IMR-90 (cell line): Measurements from ENCODE around the gene CFAP45. TPM values are rescaled to one million over a fixed set of nuclear protein-coding genes. Genes with fewer than 3 reads are reported as not detected.

ENCODE experiments used
- ATAC-seq: fragments of 200-7000 bp; cut with Tn5 transposase; 2 replicates; pipeline ENCODE4 v1.9.1; 2020; ENCODE audit warnings: low read depth, mild to moderate bottlenecking, moderate library complexity
- BruUV-seq: library from RNA; stranded (reverse); fragments of 400-500 nt; replicated peaks from 2 replicates; lab custom pipeline; 2021; lab: Mats Ljungman, UMichigan
- CTCF ChIA-PET: fragments of 300-600 bp; formaldehyde crosslinking; extraction: SDS; loops from one replicate; lab custom pipeline; 2021; ENCODE audit warnings: antibody characterized with exemption; lab: Yijun Ruan, JAX
- POLR2A ChIA-PET: fragments of 300-600 bp; sonication (Branson Sonifier 250); formaldehyde crosslinking; loops from one replicate; lab custom pipeline; 2022; ENCODE audit warnings: antibody characterized with exemption; ENCODE audit not compliant: unreplicated experiment; lab: Charles Lee
- DNase-seq: peaks from one replicate; pipeline ENCODE4 v3.0.0; 2013
- H2AFZ ChIP-seq: replicated peaks from 2 replicates; pipeline ENCODE3; 2013; ENCODE audit warnings: low read length, mild to moderate bottlenecking; ENCODE audit not compliant: poor library complexity
- H2AK5ac ChIP-seq: 2 replicates; pipeline ENCODE4 v1.6.1; 2013; ENCODE audit warnings: low read depth, low read length, inconsistent platforms
- H2AK9ac ChIP-seq: replicated peaks from 2 replicates; pipeline ENCODE3; 2013; ENCODE audit warnings: mild to moderate bottlenecking, low read depth, low read length, moderate library complexity; ENCODE audit not compliant: poor library complexity
- H2BK120ac ChIP-seq: 2 replicates; pipeline ENCODE4 v1.6.1; 2013; ENCODE audit warnings: low read depth, low read length, inconsistent platforms
- H2BK15ac ChIP-seq: 3 replicates; pipeline ENCODE4 v1.6.1; 2013; ENCODE audit warnings: low read depth, low read length, inconsistent platforms
- H2BK20ac ChIP-seq: 2 replicates; pipeline ENCODE4 v1.6.1; 2013; ENCODE audit warnings: low read depth, mild to moderate bottlenecking, inconsistent platforms, low read length, moderate library complexity
- H2BK5ac ChIP-seq: 2 replicates; pipeline ENCODE4 v1.6.1; 2013; ENCODE audit warnings: mild to moderate bottlenecking, low read depth, low read length, inconsistent platforms; ENCODE audit not compliant: poor library complexity, severe bottlenecking
- H3K14ac ChIP-seq: replicated peaks from 2 replicates; pipeline ENCODE4 v1.6.1; 2013; ENCODE audit warnings: low read depth, low read length, inconsistent platforms
- H3K18ac ChIP-seq: 2 replicates; pipeline ENCODE4 v1.6.1; 2013; ENCODE audit warnings: low read depth, low read length, control low read depth
- H3K23ac ChIP-seq: 2 replicates; pipeline ENCODE4 v1.6.1; 2013; ENCODE audit warnings: low read depth, low read length, inconsistent platforms
- H3K27ac ChIP-seq: 2 replicates; pipeline ENCODE4 v1.5.1; 2013; ENCODE audit warnings: mild to moderate bottlenecking, control low read depth, low read length; ENCODE audit not compliant: insufficient read depth
- H3K27me3 ChIP-seq: 2 replicates; pipeline ENCODE4 v1.6.1; 2013; ENCODE audit warnings: low read length; ENCODE audit not compliant: control insufficient read depth, insufficient read depth
- H3K36me3 ChIP-seq: 2 replicates; pipeline ENCODE4 v1.6.1; 2013; ENCODE audit warnings: low read length, mixed read lengths; ENCODE audit not compliant: control insufficient read depth, insufficient read depth
- H3K4ac ChIP-seq: 2 replicates; pipeline ENCODE4 v1.6.1; 2013; ENCODE audit warnings: low read depth, low read length, inconsistent platforms
- H3K4me1 ChIP-seq: 2 replicates; pipeline ENCODE4 v1.6.1; 2013; ENCODE audit warnings: low read length, mixed read lengths; ENCODE audit not compliant: control insufficient read depth, insufficient read depth
- H3K4me2 ChIP-seq: 2 replicates; pipeline ENCODE4 v1.6.1; 2013; ENCODE audit warnings: low read depth, mild to moderate bottlenecking, control low read depth, low read length, moderate library complexity
- H3K4me3 ChIP-seq: 2 replicates; pipeline ENCODE4 v1.5.1; 2013; ENCODE audit warnings: low read depth, mild to moderate bottlenecking, control low read depth, low read length, moderate library complexity; ENCODE audit not compliant: insufficient read depth
- H3K56ac ChIP-seq: 2 replicates; pipeline ENCODE4 v1.6.1; 2013; ENCODE audit warnings: low read length, inconsistent platforms; ENCODE audit not compliant: insufficient read depth; ENCODE audit errors: extremely low read depth
- H3K79me1 ChIP-seq, 2 experiments: 2 replicates each; pipeline ENCODE4 v1.6.1; 2013; ENCODE audit warnings: low read length in 2 of 2, inconsistent platforms in 1 of 2, low read depth in 1 of 2
- H3K9ac ChIP-seq: 2 replicates; pipeline ENCODE4 v1.6.1; 2013; ENCODE audit warnings: low read depth, low read length, control low read depth
- H3K9me1 ChIP-seq: 2 replicates; pipeline ENCODE4 v1.6.1; 2013; ENCODE audit warnings: low read length, inconsistent platforms; ENCODE audit not compliant: insufficient read depth
- H3K9me3 ChIP-seq: 2 replicates; pipeline ENCODE4 v1.6.1; 2013; ENCODE audit warnings: low read length; ENCODE audit not compliant: control insufficient read depth, insufficient read depth
- H4K20me1 ChIP-seq: 2 replicates; pipeline ENCODE4 v1.6.1; 2013; ENCODE audit warnings: low read length, inconsistent platforms; ENCODE audit not compliant: insufficient read depth
- H4K5ac ChIP-seq: 2 replicates; pipeline ENCODE4 v1.6.1; 2013; ENCODE audit warnings: mild to moderate bottlenecking, low read depth, low read length, control low read depth
- H4K8ac ChIP-seq, 2 experiments: 2 replicates each; pipeline ENCODE4 v1.6.1; 2013; ENCODE audit warnings: low read depth in 2 of 2, low read length in 2 of 2, control low read depth in 1 of 2, inconsistent platforms in 1 of 2
- H4K91ac ChIP-seq: 2 replicates; pipeline ENCODE4 v1.6.1; 2013; ENCODE audit warnings: low read depth, low read length, inconsistent platforms; ENCODE audit not compliant: insufficient read depth
- BHLHE40 ChIP-seq: fragments of 150-350 bp; IDR thresholded peaks from 2 replicates; pipeline ENCODE4 v1.6.1; 2016; ENCODE audit warnings: mild to moderate bottlenecking, low read depth, low read length
- WGBS, 2 experiments: methylation state at CpG; one replicate each; pipeline versions ENCODE4 v1.1.5 to v1.1.7; 2013; ENCODE audit warnings: missing lambda C conversion rate in 2 of 2; ENCODE audit not compliant: insufficient read length in 1 of 2; ENCODE audit errors: extremely low coverage in 2 of 2; 5-methylcytosine and 5-hydroxymethylcytosine counted together
- dilution Hi-C: fragments of 300-500 bp; cut with HindIII; formaldehyde crosslinking; loops from one replicate; pipeline ENCODE4 v1.14.3; 2018; ENCODE audit warnings: low sequenced_read_pairs; ENCODE audit not compliant: unreplicated experiment
- in situ Hi-C: fragments of 300-500 bp; cut with MboI; formaldehyde crosslinking; loops from 3 replicates; pipeline ENCODE4 v1.14.3; 2019; ENCODE audit warnings: low sequenced_read_pairs, inconsistent platforms, mixed read lengths
- intact Hi-C: fragments of 100-400 bp; cut with micrococcal nuclease; formaldehyde crosslinking; loops from 2 replicates; pipeline ENCODE4 v1.10.0; 2022
- polyA plus RNA-seq, 3 experiments: library from polyadenylated mRNA; depleted of rRNA; stranded (reverse); fragments of >200 nt; gene quantifications; 2 replicates each; pipeline ENCODE4 v1.2.3, GENCODE V29; 2012; ENCODE audit warnings: low replicate concordance in 1 of 3
- total RNA-seq: library from RNA; depleted of rRNA; stranded (reverse); fragments of >200 nt; gene quantifications from 2 replicates; pipeline ENCODE4 v1.2.3, GENCODE V29; 2012
- TF ChIP-seq, protein P1 (sequence below): fragments of 150-350 bp; IDR thresholded peaks from 2 replicates; pipeline ENCODE4 v1.6.1; 2017; ENCODE audit warnings: mild to moderate bottlenecking, antibody characterized with exemption, low read length, low read depth

The CFAP45 gene
- total and polyA plus RNA-seq, 2 of the 4 experiments (the other 2 are of a cell fraction), result 0.51 to 0.72 TPM

DNA sequence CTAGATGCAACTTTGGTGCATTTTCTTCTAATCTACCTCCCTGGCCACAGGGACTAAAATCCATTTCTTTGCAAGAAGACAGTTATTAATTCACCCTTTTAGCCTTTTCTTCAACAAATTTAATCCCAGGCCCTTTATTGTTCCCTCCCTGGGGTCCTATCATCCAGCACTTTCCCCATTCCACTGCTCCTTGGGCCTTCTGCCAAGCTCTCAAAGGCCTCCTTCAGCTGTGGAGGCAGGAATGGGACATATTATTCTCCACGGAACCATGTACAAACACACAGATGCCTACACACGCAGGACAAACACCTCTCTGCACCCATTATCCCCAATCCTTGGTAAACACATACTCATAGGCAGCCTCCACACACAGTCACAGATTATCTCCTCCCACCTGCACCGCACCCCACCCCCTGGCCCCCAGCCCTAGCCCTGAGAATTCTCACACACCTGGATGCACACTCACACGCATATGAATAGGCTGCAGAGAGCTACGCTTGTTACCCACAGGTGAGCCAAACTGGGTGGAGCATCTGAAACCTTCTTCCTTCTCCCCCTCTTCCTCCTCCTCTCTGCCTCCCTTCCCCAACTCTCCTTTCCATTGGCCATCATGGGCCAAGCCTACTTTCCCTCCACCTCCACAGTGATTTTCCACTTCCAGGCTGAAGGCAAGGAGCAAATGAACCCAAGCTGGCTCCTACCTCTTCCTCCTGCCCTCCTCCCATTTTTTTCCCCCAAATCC is 13.7 kb upstream of the CFAP45 start:
- TF ChIP-seq BHLHE40, result no peak
- TF ChIP-seq, protein P1, sequence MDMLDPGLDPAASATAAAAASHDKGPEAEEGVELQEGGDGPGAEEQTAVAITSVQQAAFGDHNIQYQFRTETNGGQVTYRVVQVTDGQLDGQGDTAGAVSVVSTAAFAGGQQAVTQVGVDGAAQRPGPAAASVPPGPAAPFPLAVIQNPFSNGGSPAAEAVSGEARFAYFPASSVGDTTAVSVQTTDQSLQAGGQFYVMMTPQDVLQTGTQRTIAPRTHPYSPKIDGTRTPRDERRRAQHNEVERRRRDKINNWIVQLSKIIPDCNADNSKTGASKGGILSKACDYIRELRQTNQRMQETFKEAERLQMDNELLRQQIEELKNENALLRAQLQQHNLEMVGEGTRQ, result no peak
- Histone ChIP-seq H2BK15ac (no peak overlapping the region), H3K4me1 (peaks cover 41% of the 10 kb centered on the region), H3K14ac (no peak overlapping the region), H3K4me2 (no peak overlapping the region), H3K9me3 (no peaks in the 10 kb centered on the region), H2BK5ac (no peak overlapping the region), H2BK120ac (no peak overlapping the region), H2AK5ac (no peak overlapping the region), H2BK20ac (no peak overlapping the region), H3K79me1 (peaks cover 4 to 53% of the 10 kb centered on the region in 2 experiments), H3K18ac (no peak overlapping the region), H3K56ac (no peak overlapping the region), H4K91ac (no peak overlapping the region), H3K23ac (no peak overlapping the region), H3K9ac (no peak overlapping the region), H3K4ac (0 out of 2 replicates have a peak overlapping the region, but pooled peaks have one; percentile 18), H3K27me3 (no peaks in the 10 kb centered on the region), H3K9me1 (peaks cover 41% of the 10 kb centered on the region), H2AK9ac (no peak overlapping the region), H2AFZ (no peak overlapping the region), H4K5ac (no peak overlapping the region), H3K27ac (no peak overlapping the region), H3K36me3 (peaks cover 14% of the 10 kb centered on the region), H3K4me3 (no peak overlapping the region), H4K20me1 (peaks cover 31% of the 10 kb centered on the region), H4K8ac (no peak overlapping the region)
- in situ Hi-C loops, result no loop called here
- ChIA-PET POLR2A (no interaction called here), CTCF (no interaction called here)
- dilution Hi-C loops, result no loop called here
- ATAC-seq (no peak), DNase-seq (no peak)
- intact Hi-C loops, result no loop called here
- 45% methylated on average over 2 of the region's 5 CpGs; no CpG with 5 or more reads in 1 of the 2 experiments for WGBS, 2 experiments
- BruUV-seq, result no TSS peak
